Rectal smooth muscle tissue (tissue), 1 donor: ENCODE data around the gene EMC9.

ENCODE experiments used
- H3K27ac ChIP-seq: one replicate; pipeline ENCODE4 v1.7.0; 2013; ENCODE audit warnings: low read depth, low read length, inconsistent platforms
- H3K27me3 ChIP-seq: one replicate; pipeline ENCODE4 v1.7.0; 2013; ENCODE audit warnings: low read length; ENCODE audit not compliant: control insufficient read depth, insufficient read depth
- H3K36me3 ChIP-seq: one replicate; pipeline ENCODE4 v1.7.0; 2013; ENCODE audit warnings: low read length; ENCODE audit not compliant: control insufficient read depth, insufficient read depth
- H3K4me1 ChIP-seq: one replicate; pipeline ENCODE4 v1.7.0; 2013; ENCODE audit warnings: low read length; ENCODE audit not compliant: control insufficient read depth, insufficient read depth
- H3K4me3 ChIP-seq: one replicate; pipeline ENCODE4 v1.7.0; 2013; ENCODE audit warnings: low read length
- H3K9ac ChIP-seq: one replicate; pipeline ENCODE4 v1.7.0; 2013; ENCODE audit warnings: low read length

Gene EMC9

DNA sequence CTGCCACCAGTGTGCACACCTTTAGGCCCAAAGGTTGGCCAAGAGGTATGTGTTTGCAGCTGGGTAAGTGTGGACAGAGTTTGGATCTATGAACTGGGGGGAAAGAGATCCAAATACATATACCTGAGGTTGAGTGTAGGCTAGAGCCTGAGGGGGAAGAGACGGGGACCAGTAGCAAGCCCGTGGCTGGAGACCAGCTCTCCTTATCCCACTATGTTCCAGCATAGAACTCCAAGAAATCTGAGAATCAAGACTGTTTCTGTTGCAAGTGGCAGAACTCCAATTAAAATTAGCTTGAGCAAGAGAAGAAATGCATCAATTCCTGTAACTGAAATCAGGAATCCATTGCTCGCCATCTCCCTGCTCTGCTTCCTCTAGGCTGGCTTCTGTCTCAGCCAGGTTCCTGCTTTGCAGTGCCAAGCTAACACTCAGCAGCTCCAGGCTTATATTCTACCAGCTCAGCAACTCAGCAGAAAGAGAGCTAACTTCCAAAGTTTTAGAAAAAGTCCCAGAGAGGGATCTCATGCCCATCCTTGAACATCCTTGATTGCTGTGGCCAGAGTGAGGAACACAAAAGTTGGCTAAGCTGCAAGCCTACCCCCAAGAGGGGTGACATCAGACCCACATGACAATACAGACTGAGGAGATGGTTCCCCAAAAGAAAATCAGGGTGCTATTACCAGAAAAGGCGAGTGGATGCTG, 48.7 kb downstream of the EMC9 start:
- no peaks in the 10 kb centered on the region for H3K27me3 ChIP-seq
- H3K36me3 ChIP-seq, result no peaks in the 10 kb centered on the region
- H3K9ac ChIP-seq, result no peak overlapping the region
- H3K4me1 ChIP-seq, result peaks cover 3% of the 10 kb centered on the region
- H3K27ac ChIP-seq, result no peak overlapping the region
- H3K4me3 ChIP-seq, result no peak overlapping the region

DNA sequence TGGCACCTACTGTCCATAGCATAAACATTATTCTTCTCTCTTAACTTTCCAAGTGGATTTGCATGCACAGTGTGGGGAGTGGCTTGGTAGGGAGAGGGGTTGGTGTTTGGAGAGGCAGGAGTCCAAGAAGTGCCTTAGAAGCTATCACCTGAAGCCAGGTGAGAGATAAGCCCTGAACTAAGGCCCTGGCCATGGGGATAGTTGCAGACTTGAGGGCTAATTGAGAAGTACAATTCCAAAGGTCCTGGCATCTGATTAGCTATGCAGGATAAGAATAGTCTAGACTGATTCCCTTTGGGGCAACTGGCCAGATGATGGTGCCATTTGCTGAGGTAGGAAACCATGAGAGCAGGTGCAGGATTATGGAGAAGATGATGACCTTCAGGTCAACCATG, 49.3 kb downstream of the EMC9 start:
- Histone ChIP-seq H3K27ac (no peak overlapping the region), H3K36me3 (no peaks in the 10 kb centered on the region)

DNA sequence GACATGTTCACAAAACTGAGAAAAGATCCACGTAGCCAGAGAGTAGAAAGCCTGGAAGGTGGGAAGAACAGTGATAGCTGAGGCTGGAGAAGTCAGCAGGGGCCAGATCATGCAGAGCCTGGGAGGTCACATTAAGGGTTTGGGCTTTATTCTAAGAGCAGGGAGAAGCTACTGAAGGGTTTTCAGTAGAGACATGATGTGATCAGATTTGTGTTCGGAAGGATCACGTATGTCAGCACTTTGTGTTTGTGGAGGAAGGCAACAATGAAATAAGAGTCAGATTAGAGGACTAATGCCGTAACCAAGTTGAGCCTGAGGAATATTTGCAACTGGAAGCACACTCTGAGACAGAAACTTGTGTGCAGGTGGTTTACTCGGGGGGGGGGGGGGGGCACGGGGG, 51.5 kb downstream of the EMC9 start:
- Histone ChIP-seq H3K4me1 (peaks cover 3% of the 10 kb centered on the region), H3K9ac (no peak overlapping the region), H3K27me3 (no peaks in the 10 kb centered on the region), H3K27ac (no peak overlapping the region), H3K36me3 (no peaks in the 10 kb centered on the region), H3K4me3 (no peak overlapping the region)

More for the DNA sequence above, 49.3 kb downstream of the EMC9 start:
- no peak overlapping the region for H3K9ac ChIP-seq
- no peaks in the 10 kb centered on the region for H3K27me3 ChIP-seq
- H3K4me3 ChIP-seq, result no peak overlapping the region
- H3K4me1 ChIP-seq, result peaks cover 3% of the 10 kb centered on the region
